Hepatocyte (in vitro differentiated cells): Measurements from ENCODE around the gene DVL1. TPM values are rescaled to one million over a fixed set of nuclear protein-coding genes. Genes with fewer than 3 reads are reported as not detected.
A peak's percentile ranks its signal among the peaks of the same experiment; 100 is the strongest.

Experiments used
- DNase-seq: peaks from one replicate; pipeline ENCODE4 v3.0.0-alpha.2; 2016; ENCODE audit warnings: low spot score
- H2AFZ ChIP-seq: fragments of 200-600 bp; sonication (generic); 2 replicates; pipeline ENCODE4 v1.6.0; 2016; ENCODE audit warnings: antibody characterized with exemption, mild to moderate bottlenecking
- H3K27ac ChIP-seq: fragments of 200-600 bp; sonication (generic); 2 replicates; pipeline ENCODE4 v1.5.1; 2016; ENCODE audit warnings: mild to moderate bottlenecking
- H3K27me3 ChIP-seq: fragments of 200-600 bp; sonication (generic); 2 replicates; pipeline ENCODE4 v1.6.1; 2016
- H3K36me3 ChIP-seq: fragments of 200-600 bp; sonication (generic); replicated peaks from 2 replicates; pipeline ENCODE4 v1.5.1; 2016; ENCODE audit warnings: low read depth; ENCODE audit not compliant: insufficient read depth
- H3K4me1 ChIP-seq: fragments of 200-600 bp; sonication (generic); 2 replicates; pipeline ENCODE4 v1.5.1; 2016; ENCODE audit warnings: mild to moderate bottlenecking, moderate library complexity; ENCODE audit not compliant: insufficient read depth
- H3K4me2 ChIP-seq: fragments of 200-600 bp; sonication (generic); 2 replicates; pipeline ENCODE4 v1.6.0; 2016
- H3K4me3 ChIP-seq: fragments of 200-600 bp; sonication (generic); 2 replicates; pipeline ENCODE4 v1.5.1; 2016; ENCODE audit warnings: mild to moderate bottlenecking
- H3K79me2 ChIP-seq: fragments of 200-600 bp; sonication (generic); 2 replicates; pipeline ENCODE4 v1.6.0; 2017; ENCODE audit warnings: mild to moderate bottlenecking
- H3K9me2 ChIP-seq: fragments of 200-600 bp; sonication (generic); replicated peaks from 2 replicates; pipeline ENCODE4 v1.6.0; 2017; ENCODE audit warnings: mild to moderate bottlenecking; ENCODE audit not compliant: insufficient read depth
- H3K9me3 ChIP-seq: fragments of 200-600 bp; sonication (generic); 2 replicates; pipeline ENCODE4 v1.5.1; 2016; ENCODE audit warnings: low read depth, mild to moderate bottlenecking
- H4K20me1 ChIP-seq: fragments of 200-600 bp; sonication (generic); 2 replicates; pipeline ENCODE4 v1.6.0; 2016; ENCODE audit warnings: mild to moderate bottlenecking; ENCODE audit not compliant: insufficient read depth, poor library complexity, severe bottlenecking
- EZH2 ChIP-seq: fragments of 200-600 bp; sonication (generic); IDR thresholded peaks from 2 replicates; pipeline ENCODE4 v1.6.1; 2016; ENCODE audit warnings: antibody characterized with exemption, mild to moderate bottlenecking, borderline replicate concordance
- EZH2phosphoT487 ChIP-seq: fragments of 200-600 bp; sonication (generic); IDR thresholded peaks from one replicate; pipeline ENCODE4 v1.6.1; 2018; ENCODE audit warnings: antibody characterized with exemption, mild to moderate bottlenecking, low read depth, moderate library complexity; ENCODE audit not compliant: unreplicated experiment, severe bottlenecking
- WGBS: methylation state at CpG from one replicate; pipeline ENCODE4 v1.1.6; 2016; ENCODE audit warnings: low lambda C conversion rate; ENCODE audit errors: missing lambda C conversion rate; 5-methylcytosine and 5-hydroxymethylcytosine counted together
- polyA plus RNA-seq: library from polyadenylated mRNA; unstranded; fragments of >200 nt; fragmentation: Nextera tagmentation; extraction: Ambion mirVana; gene quantifications from 2 replicates; pipeline ENCODE4 v1.2.1, GENCODE V29; 2016
- total RNA-seq: library from RNA; depleted of rRNA; stranded (reverse); fragments of >200 nt; gene quantifications from 2 replicates; pipeline ENCODE4 v1.2.3, GENCODE V29; 2014
- TF ChIP-seq, protein P1 (sequence below): fragments of 200-600 bp; sonication (generic); IDR thresholded peaks from 2 replicates; pipeline ENCODE4 v1.5.1; 2016; ENCODE audit warnings: antibody characterized with exemption, mild to moderate bottlenecking; ENCODE audit not compliant: poor library complexity

The DVL1 gene
- total and polyA plus RNA-seq, 2 experiments from 2014 or later, result 49.1 to 61.6 TPM

DNA sequence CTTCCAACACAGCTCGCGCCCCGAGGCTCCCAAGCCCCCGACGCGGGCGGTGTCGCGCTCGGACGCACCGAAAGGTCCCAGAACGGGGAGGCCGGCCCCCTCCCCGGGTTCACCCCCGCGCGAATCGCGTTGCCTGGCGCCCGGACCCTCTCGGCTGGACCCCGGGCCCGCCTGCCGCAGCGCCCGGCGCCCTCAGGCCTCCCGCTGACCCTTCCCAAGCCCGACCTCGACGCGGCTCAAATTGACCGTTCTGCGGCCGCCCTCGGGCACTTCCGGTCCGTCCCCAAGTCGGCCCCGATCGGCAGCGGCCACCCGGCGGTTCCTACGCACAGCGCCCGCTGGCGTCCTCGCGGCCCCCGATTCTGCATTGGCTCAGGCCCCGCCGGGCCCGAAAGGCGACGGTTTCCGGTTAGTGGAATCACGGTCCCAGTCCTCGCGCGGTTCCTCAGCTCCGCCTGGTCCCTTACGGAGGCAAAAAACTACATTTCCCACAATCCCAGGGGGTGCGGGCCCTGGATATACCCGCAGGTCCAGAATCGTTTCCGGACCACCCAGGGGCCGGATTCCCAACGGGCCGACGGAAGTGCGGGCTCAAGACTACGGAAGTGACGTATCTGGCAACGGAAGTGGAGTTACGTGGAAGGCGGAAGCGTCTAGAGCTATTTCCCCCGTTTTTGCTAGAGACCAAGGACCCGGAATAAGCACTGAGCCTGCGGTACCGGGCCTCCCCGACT is 25.9 kb upstream of the DVL1 start, which contains the start of gene AURKAIP1:
AURKAIP1 (minus strand) TSS at position 279 of the 734 bp plus-strand sequence. CDS start 451 bp downstream, outside the sequence.
- peak within 1 kb of the TSS; percentile 52 for H3K4me3 ChIP-seq
- H3K9me2 ChIP-seq, result no peaks in the 10 kb centered on the region
- no peaks in the 10 kb centered on the region for H4K20me1 ChIP-seq
- H3K9me3 ChIP-seq, result no peaks in the 10 kb centered on the region
- no peaks in the 10 kb centered on the region for H3K36me3 ChIP-seq
- no peaks in the 10 kb centered on the region for H3K27me3 ChIP-seq
- H3K4me1 ChIP-seq, result peaks cover 9% of the 10 kb centered on the region
- H3K4me2 ChIP-seq, result peak within 1 kb of the TSS; percentile 97
- TF ChIP-seq, protein P1, sequence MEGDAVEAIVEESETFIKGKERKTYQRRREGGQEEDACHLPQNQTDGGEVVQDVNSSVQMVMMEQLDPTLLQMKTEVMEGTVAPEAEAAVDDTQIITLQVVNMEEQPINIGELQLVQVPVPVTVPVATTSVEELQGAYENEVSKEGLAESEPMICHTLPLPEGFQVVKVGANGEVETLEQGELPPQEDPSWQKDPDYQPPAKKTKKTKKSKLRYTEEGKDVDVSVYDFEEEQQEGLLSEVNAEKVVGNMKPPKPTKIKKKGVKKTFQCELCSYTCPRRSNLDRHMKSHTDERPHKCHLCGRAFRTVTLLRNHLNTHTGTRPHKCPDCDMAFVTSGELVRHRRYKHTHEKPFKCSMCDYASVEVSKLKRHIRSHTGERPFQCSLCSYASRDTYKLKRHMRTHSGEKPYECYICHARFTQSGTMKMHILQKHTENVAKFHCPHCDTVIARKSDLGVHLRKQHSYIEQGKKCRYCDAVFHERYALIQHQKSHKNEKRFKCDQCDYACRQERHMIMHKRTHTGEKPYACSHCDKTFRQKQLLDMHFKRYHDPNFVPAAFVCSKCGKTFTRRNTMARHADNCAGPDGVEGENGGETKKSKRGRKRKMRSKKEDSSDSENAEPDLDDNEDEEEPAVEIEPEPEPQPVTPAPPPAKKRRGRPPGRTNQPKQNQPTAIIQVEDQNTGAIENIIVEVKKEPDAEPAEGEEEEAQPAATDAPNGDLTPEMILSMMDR, result no peak
- TF ChIP-seq EZH2 (no peak), EZH2phosphoT487 (no peak)
- DNase-seq, result peak; percentile 99
- peaks cover 27% of the 10 kb centered on the region for H3K79me2 ChIP-seq
- peak within 1 kb of the TSS; percentile 96 for H3K27ac ChIP-seq
- peak within 1 kb of the TSS; percentile 32 for H2AFZ ChIP-seq
- WGBS, result 1% methylated on average over 59 of the region's 85 CpGs

DNA sequence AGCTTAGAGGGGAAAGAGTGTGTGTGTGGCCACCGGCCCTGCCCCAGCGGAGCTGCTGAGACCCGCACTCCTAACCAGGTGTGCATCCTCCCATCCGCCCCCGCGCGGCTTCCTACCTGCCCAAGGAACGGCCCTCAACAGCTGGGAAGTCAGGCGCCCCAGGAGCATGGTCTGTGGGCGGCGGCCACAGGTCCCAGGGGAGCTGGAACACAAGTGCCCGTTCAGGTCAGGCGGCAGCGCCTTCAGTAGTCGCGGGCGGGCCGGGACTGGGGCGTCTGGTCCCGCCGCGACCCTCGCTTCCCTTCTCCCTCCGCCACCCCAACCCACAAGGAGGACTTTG is 25.3 kb upstream of the DVL1 start:
- H2AFZ ChIP-seq, result peak overlapping the region; percentile 13
- H3K36me3 ChIP-seq, result no peaks in the 10 kb centered on the region
- H3K27me3 ChIP-seq, result no peaks in the 10 kb centered on the region
- no peaks in the 10 kb centered on the region for H4K20me1 ChIP-seq
- peaks cover 27% of the 10 kb centered on the region for H3K79me2 ChIP-seq
- TF ChIP-seq, protein P1, result no peak
- no peak for TF ChIP-seq EZH2
- no peak for TF ChIP-seq EZH2phosphoT487
- no peaks in the 10 kb centered on the region for H3K9me3 ChIP-seq
- peaks cover 9% of the 10 kb centered on the region for H3K4me1 ChIP-seq
- peak overlapping the region; percentile 85 for H3K27ac ChIP-seq
- H3K9me2 ChIP-seq, result no peaks in the 10 kb centered on the region
- peak overlapping the region; percentile 97 for H3K4me2 ChIP-seq
- 3% methylated on average over 10 of the region's 24 CpGs for WGBS
- no peak for DNase-seq
- peak overlapping the region; percentile 52 for H3K4me3 ChIP-seq

DNA sequence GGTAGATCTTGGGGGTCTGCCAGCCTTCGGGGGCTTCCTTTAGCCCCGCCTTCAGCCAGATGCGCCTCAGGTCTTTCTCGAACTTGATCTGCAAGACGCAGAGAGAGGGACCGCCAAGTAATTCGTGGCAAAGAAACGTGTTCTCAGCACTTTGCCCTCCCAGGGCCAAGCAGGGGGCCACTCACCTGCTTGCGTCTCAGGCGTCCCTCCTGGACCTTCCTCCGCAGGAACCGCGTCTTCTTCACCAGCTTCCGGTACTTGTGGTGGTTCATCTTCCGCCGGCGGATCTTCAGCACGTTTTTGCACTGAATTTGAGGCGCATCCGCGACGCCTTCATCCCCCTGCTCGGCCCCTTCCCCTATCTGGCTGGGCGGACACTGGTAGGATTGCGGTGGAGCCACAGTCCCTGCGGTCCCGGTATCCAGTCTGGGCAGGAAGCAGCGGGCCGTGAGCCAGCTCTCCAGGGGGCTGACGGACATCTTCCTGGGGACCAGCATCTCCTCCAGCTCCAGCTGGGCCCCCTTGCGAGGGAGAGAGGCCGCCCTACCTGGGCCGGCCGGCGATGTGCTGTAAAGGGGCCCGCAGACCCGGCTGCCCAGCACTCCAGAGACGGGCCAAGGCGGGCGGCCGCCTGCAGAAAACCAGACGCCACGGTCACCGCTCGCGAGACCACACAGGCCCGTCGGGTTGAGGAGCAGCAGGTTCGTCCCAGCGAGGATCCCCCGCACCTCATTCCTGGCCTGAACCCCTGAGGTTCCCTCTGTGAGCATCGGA is 24.8 kb upstream of the DVL1 start:
- WGBS, result 63% methylated on average over 51 of the region's 52 CpGs
- peak overlapping the region; percentile 97 for H3K4me2 ChIP-seq
- no peaks in the 10 kb centered on the region for H3K27me3 ChIP-seq
- TF ChIP-seq EZH2phosphoT487 (no peak), EZH2 (no peak)
- TF ChIP-seq, protein P1, result no peak
- no peak overlapping the region for H3K27ac ChIP-seq
- H3K79me2 ChIP-seq, result peaks cover 27% of the 10 kb centered on the region
- H3K4me1 ChIP-seq, result peaks cover 9% of the 10 kb centered on the region
- no peaks in the 10 kb centered on the region for H3K9me2 ChIP-seq
- no peaks in the 10 kb centered on the region for H3K36me3 ChIP-seq
- no peaks in the 10 kb centered on the region for H4K20me1 ChIP-seq
- no peaks in the 10 kb centered on the region for H3K9me3 ChIP-seq
- H3K4me3 ChIP-seq, result peak overlapping the region; percentile 52
- DNase-seq, result no peak
- H2AFZ ChIP-seq, result no peak overlapping the region
